K562 (cell line): ENCODE data around the gene GCDH. TPM values are rescaled to one million over a fixed set of nuclear protein-coding genes. Genes with fewer than 3 reads are reported as not detected.
A peak's percentile ranks its signal among the peaks of the same experiment; 100 is the strongest.

ENCODE experiments used
- ATAC-seq: fragments of 200-7000 bp; cut with Tn5 transposase; 3 replicates; pipeline ENCODE4 v1.9.1; 2020; ENCODE audit warnings: moderate library complexity
- BruUV-seq: library from RNA; stranded (reverse); fragments of 400-500 nt; replicated peaks from 2 replicates; lab custom pipeline; 2021; lab: Mats Ljungman, UMichigan
- CTCF ChIA-PET: fragments of 300-600 bp; formaldehyde crosslinking; extraction: SDS; loops from one replicate; lab custom pipeline; 2021; ENCODE audit warnings: low intra/inter-chr PET ratio; lab: Yijun Ruan, JAX
- POLR2A ChIA-PET: fragments of 300-600, 350-650 bp; sonication (Branson Sonifier 250); formaldehyde crosslinking; extraction: SDS; loops from one replicate; lab custom pipeline; 2021; ENCODE audit warnings: antibody characterized with exemption, inconsistent platforms; lab: Yijun Ruan, JAX
- DNase-seq, 4 experiments: peaks; one replicate each; pipeline versions ENCODE4 v3.0.0 to v3.0.0-alpha.2; 2011 to 2018; ENCODE audit warnings: low spot score in 3 of 4, mixed read lengths in 3 of 4; ENCODE audit errors: extremely low read depth in 1 of 4
- FAIRE-seq: peaks from 2 replicates; lab custom pipeline; 2011; peaks lifted over from hg19 to GRCh38; lab: Jason Lieb, UNC
- H2AFZ ChIP-seq: 2 replicates; pipeline ENCODE4 v1.6.0; 2011; ENCODE audit warnings: low read depth, low read length, control low read depth, inconsistent platforms
- H3K27ac ChIP-seq: fragments of 200-600 bp; 3 replicates; pipeline ENCODE4 v1.8.0; 2011; ENCODE audit warnings: low read depth, mild to moderate bottlenecking, control low read depth, inconsistent platforms, low read length, moderate library complexity, mixed read lengths; ENCODE audit errors: extremely low read depth
- H3K27me3 ChIP-seq, 2 experiments: fragments of 300-600 bp in 1 of 2; 2 replicates in 1 of 2; 3 replicates in 1 of 2; pipeline versions ENCODE4 v1.6.0 to v1.8.0; 2011; ENCODE audit warnings: inconsistent platforms in 2 of 2, low read length in 2 of 2, mild to moderate bottlenecking in 1 of 2, mixed read lengths in 1 of 2, moderate library complexity in 1 of 2; ENCODE audit not compliant: control insufficient read depth in 2 of 2, insufficient read depth in 2 of 2
- H3K36me3 ChIP-seq: fragments of 300-600 bp; 3 replicates; pipeline ENCODE4 v1.8.0; 2011; ENCODE audit warnings: mild to moderate bottlenecking, low read length, inconsistent platforms; ENCODE audit not compliant: control insufficient read depth, insufficient read depth
- H3K4me1 ChIP-seq, 2 experiments: fragments of 200-600 bp in 1 of 2; replicated peaks in 1 of 2; 2 replicates in 1 of 2; 3 replicates in 1 of 2; pipeline versions ENCODE4 v1.5.1 to v1.8.0; 2011; ENCODE audit warnings: inconsistent platforms in 2 of 2, low read length in 2 of 2, mild to moderate bottlenecking in 1 of 2, mixed read lengths in 1 of 2, moderate library complexity in 1 of 2; ENCODE audit not compliant: control insufficient read depth in 2 of 2, insufficient read depth in 2 of 2
- H3K4me2 ChIP-seq: 2 replicates; pipeline ENCODE4 v1.6.1; 2011; ENCODE audit warnings: low read length, control low read depth, inconsistent platforms, mixed read lengths; ENCODE audit not compliant: insufficient read depth
- H3K4me3 ChIP-seq: fragments of 200-600 bp; sonication (generic), shearing (Covaris generic); 2 replicates; pipeline ENCODE4 v1.5.1; 2016; ENCODE audit warnings: control low read depth, inconsistent platforms
- H3K79me2 ChIP-seq: fragments of 200-600 bp; 3 replicates; pipeline ENCODE4 v1.8.0; 2011; ENCODE audit warnings: low read length, inconsistent platforms; ENCODE audit not compliant: control insufficient read depth, insufficient read depth
- H3K9ac ChIP-seq, 2 experiments: 2 replicates each; pipeline versions ENCODE4 v1.6.0 to v1.6.1; 2011; ENCODE audit warnings: low read depth in 2 of 2, low read length in 2 of 2, control low read depth in 1 of 2, inconsistent platforms in 1 of 2, mild to moderate bottlenecking in 1 of 2, mixed read lengths in 1 of 2; ENCODE audit not compliant: insufficient read depth in 1 of 2
- H3K9me1 ChIP-seq: one replicate; pipeline ENCODE4 v1.6.0; 2011; ENCODE audit warnings: inconsistent platforms, mild to moderate bottlenecking, low read length, moderate library complexity; ENCODE audit not compliant: control insufficient read depth, insufficient read depth
- H3K9me3 ChIP-seq: replicated peaks from 2 replicates; pipeline ENCODE4 v1.5.1; 2011; ENCODE audit warnings: low read depth, low read length, inconsistent platforms; ENCODE audit not compliant: control insufficient read depth, insufficient read depth
- H4K20me1 ChIP-seq: replicated peaks from 2 replicates; pipeline ENCODE4 v1.6.1; 2011; ENCODE audit warnings: low read length, inconsistent platforms, mixed read lengths; ENCODE audit not compliant: control insufficient read depth, insufficient read depth
- ARID1B ChIP-seq: fragments of 450-650 bp; IDR thresholded peaks from 2 replicates; pipeline ENCODE4 v1.6.1; 2016; ENCODE audit warnings: antibody characterized with exemption, mild to moderate bottlenecking, inconsistent platforms
- CEBPB ChIP-seq: fragments of 450-650 bp; IDR thresholded peaks from 2 replicates; pipeline ENCODE4 v1.6.1; 2016; ENCODE audit warnings: missing genetic modification characterization, missing compliant biosample characterization
- ELF4 ChIP-seq: fragments of 450-650 bp; formaldehyde crosslinking; IDR thresholded peaks from 2 replicates; pipeline ENCODE4 v1.4.0; 2022; ENCODE audit warnings: missing genetic modification characterization
- KDM4B ChIP-seq, 2 experiments: fragments of 450-650 bp in 1 of 2; sonication (generic) in 1 of 2; IDR thresholded peaks; 2 replicates each; pipeline ENCODE4 v1.6.1; 2016 to 2017; ENCODE audit warnings: borderline replicate concordance in 2 of 2, antibody characterized with exemption in 1 of 2, low read depth in 1 of 2, mild to moderate bottlenecking in 1 of 2
- KLF6 ChIP-seq: fragments of 250-450 bp; sonication (Bioruptor Pico); IDR thresholded peaks from 2 replicates; pipeline ENCODE4 v1.4.0; 2020; ENCODE audit warnings: mild to moderate bottlenecking, moderate library complexity, borderline replicate concordance
- POLR2B ChIP-seq: fragments of 450-650 bp; IDR thresholded peaks from 2 replicates; pipeline ENCODE4 v1.6.1; 2018; ENCODE audit warnings: low read depth; ENCODE audit not compliant: partially characterized antibody
- PTRF ChIP-seq: fragments of 450-650 bp; IDR thresholded peaks from 2 replicates; pipeline ENCODE4 v1.6.1; 2016; ENCODE audit warnings: mild to moderate bottlenecking, missing genetic modification characterization, missing compliant biosample characterization
- REST ChIP-seq, 2 experiments: fragments of 450-650 bp; formaldehyde crosslinking in 1 of 2; IDR thresholded peaks; 2 replicates each; pipeline versions ENCODE4 v1.4.0 to v1.6.1; 2014 to 2020; ENCODE audit warnings: mild to moderate bottlenecking in 2 of 2, borderline replicate concordance in 1 of 2, low read depth in 1 of 2
- TRIM25 ChIP-seq: fragments of 450-650 bp; IDR thresholded peaks from 2 replicates; pipeline ENCODE4 v1.7.0; 2016; ENCODE audit warnings: borderline replicate concordance
- ZNF766 ChIP-seq: fragments of 200-800 bp; sonication (Bioruptor generic); conservative IDR thresholded peaks from 2 replicates; pipeline ENCODE4 v1.6.1; 2016; ENCODE audit warnings: missing genetic modification characterization, missing compliant biosample characterization
- WGBS: fragments of 100-300 bp; shearing (Covaris generic); methylation state at CpG from one replicate; pipeline ENCODE4 v1.1.6; 2016; ENCODE audit warnings: low coverage, mixed read lengths; ENCODE audit not compliant: insufficient coverage; ENCODE audit errors: missing lambda C conversion rate; 5-methylcytosine and 5-hydroxymethylcytosine counted together
- in situ Hi-C: fragments of 300-500 bp; cut with MboI; formaldehyde crosslinking; loops from 4 replicates; pipeline ENCODE4 v1.15.0; 2018; ENCODE audit warnings: inconsistent platforms, mixed read lengths
- intact Hi-C: fragments of 100-400 bp; cut with micrococcal nuclease; formaldehyde crosslinking; loops from 2 replicates; pipeline ENCODE4 v1.14.2; 2022
- polyA plus RNA-seq, 8 experiments: library from polyadenylated mRNA; depleted of rRNA in 4 of 8; stranded (reverse) in 5 of 8; unstranded in 3 of 8; fragments of >200 nt; fragmentation: Nextera tagmentation in 2 of 8; fragmentation: Illumina TruSeq in 1 of 8; extraction: Ambion mirVana in 2 of 8; extraction: Trizol in 1 of 8; gene quantifications; 2 replicates each; pipeline versions ENCODE4 v1.2.1 to v1.2.3, GENCODE V29; 2011 to 2014; ENCODE audit warnings: inconsistent platforms in 1 of 8, missing spikeins in 1 of 8
- total RNA-seq, 7 experiments: library from RNA; depleted of rRNA in 6 of 7; stranded (reverse); fragments of >200 nt in 6 of 7; fragmentation: Illumina TruSeq in 2 of 7; extraction: Trizol in 2 of 7; gene quantifications; 2 replicates each; pipeline versions ENCODE4 v1.2.1 to v1.2.3, GENCODE V29; 2011 to 2021; ENCODE audit warnings: low replicate concordance in 1 of 7

Gene GCDH
- total and polyA plus RNA-seq, 9 of the 15 experiments (the other 6 are each of a cell fraction or from before 2014, with no cell fraction given): 2.9 to 50.8 (median 19.1) TPM

- WGBS: 2% methylated on average over 37 of the region's 38 CpGs
- CTCF ChIA-PET: no interaction called here
- peaks cover 31 to 65% of the 10 kb centered on the region in 2 experiments; a peak in 4 of 5 replicates for H3K4me1 ChIP-seq
- H3K9me3 ChIP-seq: no peaks in the 10 kb centered on the region
- DNase-seq: peak; percentile 88 to 97 (median 92)
- ATAC-seq: peak; percentile 71
- H3K36me3 ChIP-seq: peaks cover 41% of the 10 kb centered on the region
- POLR2A ChIA-PET: interaction anchor here (0.6 to 2.9 kb wide), 11 partner anchors 8 to 274 kb away, joined by 3 to 23 read pairs (median 3); partner anchors contain the start of genes CALR, FARSA, GCDH and JUNB
- H3K9ac ChIP-seq: peak within 1 kb of the TSS; percentile 94 to 96
- no peaks in the 10 kb centered on the region for H3K27me3 ChIP-seq
- intact Hi-C loops (no loop called here), in situ Hi-C loops (no loop called here)
- peak; percentile 96 for FAIRE-seq
- peaks cover 56% of the 10 kb centered on the region for H3K79me2 ChIP-seq
- H4K20me1 ChIP-seq: peaks cover 5% of the 10 kb centered on the region; the same call in 1 of the 2 replicates
- peak within 1 kb of the TSS; percentile 88 for H2AFZ ChIP-seq
- no TSS peak for BruUV-seq
- H3K9me1 ChIP-seq: no peaks in the 10 kb centered on the region
- peak within 1 kb of the TSS; percentile 96 for H3K27ac ChIP-seq
- H3K4me3 ChIP-seq: peak within 1 kb of the TSS; percentile 67
- H3K4me2 ChIP-seq: peak within 1 kb of the TSS; percentile 93
- TF ChIP-seq KDM4B (IDR thresholded peaks at IDR 0.05; ENCODE audit: borderline replicate concordance in 2 of 2, low read depth in 1 of 2) (0 out of 4 replicates have a peak, but pooled peaks of 1 of the 2 experiments have one; percentile 18), POLR2B (peak; percentile 82), TRIM25 (no peak), ARID1B (peak; percentile 36; the same call in 1 of the 2 replicates), PTRF (tag) (no peak), REST (IDR thresholded peaks at IDR 0.05; ENCODE audit: borderline replicate concordance) (peak; percentile 51; the same call in 1 of the 2 replicates), REST (CRISPR knock-in tag; IDR thresholded peaks at IDR 0.05; ENCODE audit: low read depth) (0 out of 2 replicates have a peak, but pooled peaks have one; percentile 22), KLF6 (peak; percentile 1; the same call in 1 of the 2 replicates), CEBPB (peak; percentile 67), ZNF766 (CRISPR knock-in tag) (no peak; the same call in 1 of the 2 replicates), ELF4 (CRISPR knock-in tag) (no peak)
Measured at GRCh38 chr19:12881172-12881808, 9.7 kb upstream of the GCDH start, which contains the start of gene DNASE2. DNASE2 (minus strand) TSS chr19:12881449; CDS start chr19:12881375, 74 bp downstream.
